ENCODE data around the gene TLE7.

TLE7 gene

DNA sequence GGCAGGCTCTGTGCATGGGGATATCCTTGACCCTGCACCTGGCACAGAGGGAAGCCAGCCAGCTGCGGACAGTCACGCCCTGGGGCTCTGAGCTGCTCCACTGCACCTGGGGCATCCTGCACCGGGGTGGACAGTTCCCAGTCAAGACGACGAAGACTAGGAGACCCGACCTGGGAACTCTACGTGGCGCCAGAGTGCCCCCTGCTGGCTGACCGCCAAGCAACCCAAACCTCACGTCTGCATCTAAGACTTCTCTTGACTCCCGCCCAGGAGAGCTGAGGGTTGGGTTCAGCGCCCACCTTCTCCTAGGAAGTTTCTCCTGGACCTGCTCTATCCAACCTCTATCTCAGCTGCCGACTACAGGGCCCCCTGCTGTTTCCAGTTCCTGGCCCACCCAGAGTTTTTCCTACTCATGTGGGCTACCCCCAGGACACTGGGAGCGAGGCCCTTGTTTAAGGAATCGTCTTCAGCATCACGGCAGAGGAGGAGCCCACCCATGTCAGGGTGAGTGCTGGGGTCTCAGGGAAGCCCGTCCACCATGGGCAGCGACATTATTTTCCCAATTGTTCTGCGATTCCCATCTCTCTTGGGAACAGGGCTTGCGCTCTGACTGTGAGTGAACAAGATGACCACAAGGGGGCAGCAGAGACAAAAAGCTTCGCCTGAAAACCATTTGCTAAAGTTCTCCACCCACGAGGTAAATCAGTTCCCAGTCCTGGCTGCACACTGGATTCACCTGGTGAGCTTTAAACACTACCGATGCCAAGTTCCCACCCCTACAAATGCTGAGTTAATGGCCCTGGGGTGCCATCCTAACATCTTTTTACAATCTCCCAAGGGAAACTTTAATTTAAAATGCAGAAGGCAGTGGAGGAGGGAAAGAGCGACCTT, 29.3 kb downstream of the TLE7 start:
- DNase-seq (ENCODE audit: low read depth), result peak; percentile 69
- H3K4me3 ChIP-seq (ENCODE audit: control insufficient read depth, low read depth, low read length), result no peak overlapping the region
- TF ChIP-seq, protein P1, sequence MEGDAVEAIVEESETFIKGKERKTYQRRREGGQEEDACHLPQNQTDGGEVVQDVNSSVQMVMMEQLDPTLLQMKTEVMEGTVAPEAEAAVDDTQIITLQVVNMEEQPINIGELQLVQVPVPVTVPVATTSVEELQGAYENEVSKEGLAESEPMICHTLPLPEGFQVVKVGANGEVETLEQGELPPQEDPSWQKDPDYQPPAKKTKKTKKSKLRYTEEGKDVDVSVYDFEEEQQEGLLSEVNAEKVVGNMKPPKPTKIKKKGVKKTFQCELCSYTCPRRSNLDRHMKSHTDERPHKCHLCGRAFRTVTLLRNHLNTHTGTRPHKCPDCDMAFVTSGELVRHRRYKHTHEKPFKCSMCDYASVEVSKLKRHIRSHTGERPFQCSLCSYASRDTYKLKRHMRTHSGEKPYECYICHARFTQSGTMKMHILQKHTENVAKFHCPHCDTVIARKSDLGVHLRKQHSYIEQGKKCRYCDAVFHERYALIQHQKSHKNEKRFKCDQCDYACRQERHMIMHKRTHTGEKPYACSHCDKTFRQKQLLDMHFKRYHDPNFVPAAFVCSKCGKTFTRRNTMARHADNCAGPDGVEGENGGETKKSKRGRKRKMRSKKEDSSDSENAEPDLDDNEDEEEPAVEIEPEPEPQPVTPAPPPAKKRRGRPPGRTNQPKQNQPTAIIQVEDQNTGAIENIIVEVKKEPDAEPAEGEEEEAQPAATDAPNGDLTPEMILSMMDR (conservative IDR thresholded peaks at IDR 0.05; ENCODE audit: control insufficient read depth, insufficient read depth, low read depth, low read length), result peak; percentile 83

GRCh38 chr16:71410146-71410545, 31.7 kb downstream of the TLE7 start:
- no peak for DNase-seq (ENCODE audit: low read depth)
- H3K4me3 ChIP-seq (ENCODE audit: control insufficient read depth, low read depth, low read length), result no peak overlapping the region
- TF ChIP-seq, protein P1 (conservative IDR thresholded peaks at IDR 0.05; ENCODE audit: control insufficient read depth, insufficient read depth, low read depth, low read length), result no peak

DNA sequence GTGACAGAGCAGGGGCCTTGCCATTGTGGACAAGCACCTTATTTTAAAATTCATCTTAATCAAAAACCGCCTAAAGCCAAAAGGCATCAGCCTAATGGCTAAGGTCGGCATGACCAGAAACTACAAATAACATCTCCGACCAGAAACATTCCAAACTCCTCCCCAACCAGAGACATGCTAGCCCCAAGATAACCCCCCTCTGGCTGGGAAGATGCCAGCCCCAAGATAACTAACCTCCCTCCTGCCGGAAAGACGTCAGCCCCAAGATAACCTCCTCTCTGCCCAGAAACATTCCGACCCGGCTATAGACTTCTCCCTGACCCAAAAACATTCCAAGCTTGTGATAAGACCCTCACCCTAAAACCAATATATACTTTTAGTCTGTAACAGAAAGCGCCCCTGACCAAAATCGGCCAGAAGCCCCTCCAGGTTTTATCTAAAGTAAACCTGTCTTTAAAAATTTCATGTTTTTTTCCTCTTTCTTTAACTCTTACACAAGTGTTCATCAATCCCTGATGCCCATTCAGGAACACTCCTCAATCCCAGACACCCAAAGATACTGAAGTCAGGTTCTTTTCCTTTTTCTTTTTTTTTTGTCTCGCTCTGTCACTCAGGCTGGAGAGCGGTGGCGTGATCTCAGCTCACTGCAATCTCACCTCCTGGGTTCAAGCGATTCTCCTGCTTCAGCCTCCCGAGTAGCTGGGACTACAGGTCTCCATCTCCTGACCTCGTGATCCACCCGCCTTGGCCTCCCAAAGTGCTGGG, 32.7 kb downstream of the TLE7 start:
- DNase-seq (ENCODE audit: low read depth), result no peak
- no peak overlapping the region for H3K4me3 ChIP-seq (ENCODE audit: control insufficient read depth, low read depth, low read length)
- TF ChIP-seq, protein P1 (conservative IDR thresholded peaks at IDR 0.05; ENCODE audit: control insufficient read depth, insufficient read depth, low read depth, low read length), result no peak

DNA sequence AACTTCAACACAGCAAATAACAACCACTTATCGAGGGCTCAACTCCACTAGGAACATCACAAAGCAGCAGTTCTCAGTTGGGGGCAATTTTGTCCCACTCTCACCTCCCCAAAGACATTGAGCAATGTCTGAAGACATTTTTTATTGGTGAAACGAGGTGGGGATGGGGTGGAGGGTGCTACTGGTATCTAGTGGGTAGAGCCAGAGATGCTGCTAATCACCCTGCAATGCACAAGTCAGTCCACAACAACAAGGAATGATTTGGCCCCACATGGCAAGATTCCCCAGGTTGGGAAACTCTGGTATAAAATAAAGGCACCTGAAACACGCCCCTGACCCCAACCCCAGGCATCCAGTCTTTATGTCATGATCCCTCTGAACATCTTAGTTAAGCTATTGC, 33.3 kb downstream of the TLE7 start:
- TF ChIP-seq, protein P1 (conservative IDR thresholded peaks at IDR 0.05; ENCODE audit: control insufficient read depth, insufficient read depth, low read depth, low read length), result no peak
- H3K4me3 ChIP-seq (ENCODE audit: control insufficient read depth, low read depth, low read length), result no peak overlapping the region
- no peak for DNase-seq (ENCODE audit: low read depth)

DNA sequence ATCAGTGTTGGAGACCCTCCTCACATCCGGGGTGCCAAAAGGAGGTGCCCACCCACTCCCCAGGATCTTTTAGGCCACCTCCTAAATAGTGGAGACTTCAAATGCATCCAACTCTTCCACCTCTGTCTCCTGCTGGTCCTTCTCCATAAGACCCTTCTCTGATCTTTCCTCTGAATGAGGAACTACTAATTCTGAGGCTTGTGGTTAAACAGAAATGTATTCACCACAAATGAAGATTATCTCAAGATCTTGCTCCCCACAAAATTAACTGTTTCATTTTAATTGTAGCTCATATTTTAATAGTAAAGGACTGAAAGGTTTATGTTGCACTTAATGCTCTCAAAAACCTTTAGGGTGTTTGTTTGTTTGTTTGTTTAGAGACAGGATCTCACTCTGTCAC, 34.1 kb downstream of the TLE7 start:
- TF ChIP-seq, protein P1 (conservative IDR thresholded peaks at IDR 0.05; ENCODE audit: control insufficient read depth, insufficient read depth, low read depth, low read length), result no peak
- H3K4me3 ChIP-seq (ENCODE audit: control insufficient read depth, low read depth, low read length), result no peak overlapping the region
- no peak for DNase-seq (ENCODE audit: low read depth)

- H3K4me3 ChIP-seq (ENCODE audit: control insufficient read depth, low read depth, low read length), result no peak overlapping the region
- no peak for DNase-seq (ENCODE audit: low read depth)
- TF ChIP-seq, protein P1 (conservative IDR thresholded peaks at IDR 0.05; ENCODE audit: control insufficient read depth, insufficient read depth, low read depth, low read length), result no peak
Measured at GRCh38 chr16:71406724-71407123, 35.1 kb downstream of the TLE7 start.
